Measurements from ENCODE around the gene EVX2.

GRCh38 chr2:176132205-176133171 lies 48.7 kb upstream of the EVX2 start:
- TF ChIP-seq RAD21 (conservative IDR thresholded peaks at IDR 0.05): no peak
- no peak for TF ChIP-seq CTCF (IDR thresholded peaks at IDR 0.05; ENCODE audit: poor library complexity, severe bottlenecking)
